ENCODE data around the gene PLK3. TPM values are rescaled to one million over a fixed set of nuclear protein-coding genes. Genes with fewer than 3 reads are reported as not detected.

The PLK3 gene
- total and polyA plus RNA-seq, 8 donors: 0.58 to 30.4 (median 17.4) TPM

DNA sequence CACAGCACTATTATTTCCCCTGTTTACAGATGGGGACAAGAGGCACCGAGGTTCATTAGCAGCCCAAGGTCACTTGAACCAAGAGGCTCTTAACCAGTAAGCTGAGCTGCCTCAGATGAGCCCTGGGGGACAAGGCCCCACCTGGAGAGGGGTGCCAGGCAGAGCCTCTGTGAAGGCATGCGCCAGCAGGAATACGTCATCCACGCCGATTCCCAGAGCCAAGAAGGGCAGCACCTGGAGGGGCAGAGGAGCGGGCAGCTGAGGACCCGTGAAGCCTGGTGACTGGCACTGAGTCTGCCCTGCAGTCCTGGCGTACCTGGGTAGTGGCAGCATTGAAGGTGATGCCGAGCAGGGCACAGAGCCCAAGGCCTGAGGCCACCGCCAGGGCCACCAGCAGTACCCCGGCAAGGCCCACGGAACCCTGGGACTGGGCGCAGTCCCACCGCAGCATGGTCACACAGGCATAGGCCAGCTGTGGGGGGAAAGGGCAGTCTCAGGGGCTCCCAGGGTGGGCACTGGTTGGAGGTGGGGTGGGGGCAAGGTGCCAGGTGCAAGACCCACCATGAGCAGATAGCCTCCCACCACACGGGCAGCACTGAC lies 28.8 kb downstream of the PLK3 start:
- TF ChIP-seq POLR2A (IDR thresholded peaks at IDR 0.05) (no peak), POLR2AphosphoS5 (IDR thresholded peaks at IDR 0.05) (no peak), EP300 (IDR thresholded peaks at IDR 0.05) (no peak)
- TF ChIP-seq, protein P1, sequence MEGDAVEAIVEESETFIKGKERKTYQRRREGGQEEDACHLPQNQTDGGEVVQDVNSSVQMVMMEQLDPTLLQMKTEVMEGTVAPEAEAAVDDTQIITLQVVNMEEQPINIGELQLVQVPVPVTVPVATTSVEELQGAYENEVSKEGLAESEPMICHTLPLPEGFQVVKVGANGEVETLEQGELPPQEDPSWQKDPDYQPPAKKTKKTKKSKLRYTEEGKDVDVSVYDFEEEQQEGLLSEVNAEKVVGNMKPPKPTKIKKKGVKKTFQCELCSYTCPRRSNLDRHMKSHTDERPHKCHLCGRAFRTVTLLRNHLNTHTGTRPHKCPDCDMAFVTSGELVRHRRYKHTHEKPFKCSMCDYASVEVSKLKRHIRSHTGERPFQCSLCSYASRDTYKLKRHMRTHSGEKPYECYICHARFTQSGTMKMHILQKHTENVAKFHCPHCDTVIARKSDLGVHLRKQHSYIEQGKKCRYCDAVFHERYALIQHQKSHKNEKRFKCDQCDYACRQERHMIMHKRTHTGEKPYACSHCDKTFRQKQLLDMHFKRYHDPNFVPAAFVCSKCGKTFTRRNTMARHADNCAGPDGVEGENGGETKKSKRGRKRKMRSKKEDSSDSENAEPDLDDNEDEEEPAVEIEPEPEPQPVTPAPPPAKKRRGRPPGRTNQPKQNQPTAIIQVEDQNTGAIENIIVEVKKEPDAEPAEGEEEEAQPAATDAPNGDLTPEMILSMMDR (IDR thresholded peaks at IDR 0.05): no peak
- Histone ChIP-seq H3K4me1 (peaks cover 0 to 17% (median 3%) of the 10 kb centered on the region in 4 donors), H3K36me3 (no peaks in the 10 kb centered on the region), H3K27me3 (no peaks in the 10 kb centered on the region), H3K4me3 (no peak overlapping the region), H3K9me3 (no peaks in the 10 kb centered on the region), H3K27ac (no peak overlapping the region)
- 92 to 97% (median 95%) methylated on average over 10 to 15 of the region's 15 CpGs for WGBS, 5 donors
- intact Hi-C loops (cut with DNase I; ENCODE audit: low total_unique reads): no loop called here
- no peak for DNase-seq

GRCh38 chr1:44829506-44830384 lies 29.6 kb downstream of the PLK3 start:
- intact Hi-C loops (cut with DNase I; ENCODE audit: low total_unique reads): loop anchor here (10.0 kb wide), 1 partner anchor 175 kb away; no protein-coding TSS in a partner anchor
- H3K27ac ChIP-seq: no peak overlapping the region
- no peaks in the 10 kb centered on the region for H3K36me3 ChIP-seq
- no peaks in the 10 kb centered on the region for H3K27me3 ChIP-seq
- H3K4me3 ChIP-seq: no peak overlapping the region
- peaks cover 0 to 17% (median 3%) of the 10 kb centered on the region in 4 donors for H3K4me1 ChIP-seq
- 82 to 91% (median 85%) methylated on average over 8 to 12 of the region's 12 CpGs for WGBS, 5 donors
- DNase-seq: no peak
- no peak for TF ChIP-seq EP300 (IDR thresholded peaks at IDR 0.05)
- TF ChIP-seq POLR2A (IDR thresholded peaks at IDR 0.05): no peak
- TF ChIP-seq, protein P1 (IDR thresholded peaks at IDR 0.05): no peak
- TF ChIP-seq POLR2AphosphoS5 (IDR thresholded peaks at IDR 0.05): no peak
- no peaks in the 10 kb centered on the region for H3K9me3 ChIP-seq

- H3K36me3 ChIP-seq: no peaks in the 10 kb centered on the region
- TF ChIP-seq POLR2A (IDR thresholded peaks at IDR 0.05): no peak
- TF ChIP-seq EP300 (IDR thresholded peaks at IDR 0.05): no peak
- intact Hi-C loops (cut with DNase I; ENCODE audit: low total_unique reads): loop anchor here (10.0 kb wide), 1 partner anchor 174 kb away; no protein-coding TSS in a partner anchor
- no peaks in the 10 kb centered on the region for H3K27me3 ChIP-seq
- WGBS, 5 donors: 74 to 88% (median 82%) methylated on average over 7 to 10 of the region's 10 CpGs
- H3K9me3 ChIP-seq: no peaks in the 10 kb centered on the region
- peaks cover 0 to 17% (median 5%) of the 10 kb centered on the region in 4 donors for H3K4me1 ChIP-seq
- DNase-seq: no peak
- no peak overlapping the region for H3K4me3 ChIP-seq
- H3K27ac ChIP-seq: no peak overlapping the region
These were observed 30.7 kb downstream of the PLK3 start for GRCh38 chr1:44830900-44831304.

GRCh38 chr1:44831516-44831915 lies 31.3 kb downstream of the PLK3 start:
- Histone ChIP-seq H3K27me3 (no peaks in the 10 kb centered on the region), H3K4me1 (peaks cover 0 to 11% (median 6%) of the 10 kb centered on the region in 4 donors), H3K36me3 (no peaks in the 10 kb centered on the region), H3K9me3 (no peaks in the 10 kb centered on the region), H3K27ac (no peak overlapping the region), H3K4me3 (no peak overlapping the region)
- intact Hi-C loops (cut with DNase I; ENCODE audit: low total_unique reads): loop anchor here (10.0 kb wide), 1 partner anchor 173 kb away; no protein-coding TSS in a partner anchor
- DNase-seq: no peak
- TF ChIP-seq, protein P1 (IDR thresholded peaks at IDR 0.05): no peak
- TF ChIP-seq POLR2AphosphoS5 (IDR thresholded peaks at IDR 0.05): no peak
- TF ChIP-seq EP300 (IDR thresholded peaks at IDR 0.05): no peak
- TF ChIP-seq POLR2A (IDR thresholded peaks at IDR 0.05): no peak
- WGBS, 5 donors: 35 to 63% (median 44%) methylated on average over 3 to 9 of the region's 9 CpGs
